GM12878 (cell line): ENCODE measurements around the gene DOCK1. TPM values are rescaled to one million over a fixed set of nuclear protein-coding genes. Genes with fewer than 3 reads are reported as not detected.

Experiments
- ATAC-seq: fragments of 200-7000 bp; cut with Tn5 transposase; 3 replicates; pipeline ENCODE4 v1.9.1; 2020; ENCODE audit warnings: mild to moderate bottlenecking, moderate library complexity
- BruUV-seq: library from RNA; stranded (reverse); fragments of 400-500 nt; replicated peaks from 2 replicates; lab custom pipeline; 2021; lab: Mats Ljungman, UMichigan
- CTCF ChIA-PET: fragments of 300-600 bp; sonication (Branson Sonifier 250); formaldehyde crosslinking; extraction: SDS; loops from one replicate; lab custom pipeline; 2021; ENCODE audit warnings: inconsistent platforms; lab: Yijun Ruan, JAX
- POLR2A ChIA-PET: fragments of 350-600 bp; formaldehyde crosslinking; extraction: SDS; loops from one replicate; lab custom pipeline; 2021; ENCODE audit warnings: inconsistent platforms; lab: Charles Lee
- RAD21 ChIA-PET: fragments of 300-600 bp; sonication (Branson Sonifier 250); formaldehyde crosslinking; loops from one replicate; lab custom pipeline; 2023; ENCODE audit warnings: antibody characterized with exemption; ENCODE audit not compliant: unreplicated experiment; lab: Charles Lee
- SMC1A ChIA-PET: fragments of 300-600 bp; sonication (Branson Sonifier 250); formaldehyde crosslinking; loops from one replicate; lab custom pipeline; 2023; ENCODE audit not compliant: unreplicated experiment, uncharacterized antibody; lab: Charles Lee
- DNase-seq: peaks from one replicate; pipeline ENCODE4 v3.0.0-alpha.2; 2011; ENCODE audit warnings: low read depth, low spot score
- FAIRE-seq: peaks from 3 replicates; lab custom pipeline; 2011; peaks lifted over from hg19 to GRCh38; lab: Jason Lieb, UNC
- H2AFZ ChIP-seq: 2 replicates; pipeline ENCODE4 v1.6.0; 2011; ENCODE audit warnings: low read depth, low read length, control low read depth; ENCODE audit not compliant: control insufficient read depth
- H3K27ac ChIP-seq: 2 replicates; pipeline ENCODE4 v1.5.1; 2011; ENCODE audit warnings: control low read depth; ENCODE audit not compliant: control insufficient read depth, insufficient read depth
- H3K27me3 ChIP-seq, 2 experiments: replicated peaks in 1 of 2; 2 replicates each; pipeline versions ENCODE4 v1.6.0 to v1.6.1; 2011; ENCODE audit warnings: low read length in 1 of 2; ENCODE audit not compliant: control insufficient read depth in 2 of 2, insufficient read depth in 2 of 2
- H3K36me3 ChIP-seq, 2 experiments: 2 replicates each; pipeline ENCODE4 v1.5.1; 2011; ENCODE audit warnings: low read length in 1 of 2; ENCODE audit not compliant: control insufficient read depth in 2 of 2, insufficient read depth in 2 of 2
- H3K4me1 ChIP-seq: 2 replicates; pipeline ENCODE4 v1.6.1; 2011; ENCODE audit warnings: mild to moderate bottlenecking, low read length, moderate library complexity, mixed read lengths; ENCODE audit not compliant: control insufficient read depth, insufficient read depth
- H3K4me2 ChIP-seq: 2 replicates; pipeline ENCODE4 v1.6.0; 2011; ENCODE audit warnings: control low read depth; ENCODE audit not compliant: control insufficient read depth, insufficient read depth
- H3K4me3 ChIP-seq: fragments of 200-600 bp; sonication (generic); 2 replicates; pipeline ENCODE4 v1.5.1; 2016
- H3K79me2 ChIP-seq: 2 replicates; pipeline ENCODE4 v1.6.0; 2011; ENCODE audit warnings: low read length; ENCODE audit not compliant: control insufficient read depth, insufficient read depth
- H3K9ac ChIP-seq: 2 replicates; pipeline ENCODE4 v1.8.0; 2011; ENCODE audit warnings: low read length, control low read depth, mixed read lengths; ENCODE audit not compliant: control insufficient read depth, insufficient read depth
- H3K9me3 ChIP-seq: replicated peaks from 3 replicates; pipeline ENCODE4 v1.5.1; 2011; ENCODE audit warnings: mild to moderate bottlenecking, low read length; ENCODE audit not compliant: control insufficient read depth, insufficient read depth
- H4K20me1 ChIP-seq: 2 replicates; pipeline ENCODE4 v1.6.0; 2011; ENCODE audit not compliant: control insufficient read depth, insufficient read depth
- ZBTB11 ChIP-seq: fragments of 450-650 bp; formaldehyde crosslinking; IDR thresholded peaks from 2 replicates; pipeline ENCODE4 v1.5.0; 2022; ENCODE audit warnings: mild to moderate bottlenecking, missing genetic modification characterization
- ZNF274 ChIP-seq: IDR thresholded peaks from one replicate; pipeline ENCODE4 v1.8.0; 2011; ENCODE audit not compliant: insufficient read length, insufficient read depth
- WGBS: methylation state at CpG from one replicate; pipeline ENCODE4 v1.1.6; 2016; ENCODE audit warnings: low lambda C conversion rate; ENCODE audit not compliant: insufficient replicate concordance, insufficient coverage; ENCODE audit errors: missing lambda C conversion rate; 5-methylcytosine and 5-hydroxymethylcytosine counted together
- in situ Hi-C: fragments of 300-500 bp; cut with MboI; formaldehyde crosslinking; loops from 9 replicates; pipeline ENCODE4 v1.14.3; 2018; ENCODE audit warnings: mixed read lengths
- intact Hi-C: fragments of 100-400 bp; cut with micrococcal nuclease; formaldehyde crosslinking; loops from one replicate; pipeline ENCODE4 v1.14.2; 2022; ENCODE audit not compliant: unreplicated experiment
- polyA plus RNA-seq, 11 experiments: library from polyadenylated mRNA; depleted of rRNA in 4 of 11; unstranded in 6 of 11; stranded (reverse) in 5 of 11; fragments of >200 nt; fragmentation: Nextera tagmentation in 4 of 11; fragmentation: Illumina TruSeq in 1 of 11; extraction: Ambion mirVana in 4 of 11; extraction: Trizol in 1 of 11; gene quantifications; 1 replicate in 1 of 11; 2 replicates in 10 of 11; pipeline versions ENCODE4 v1.2.1 to v1.2.3, GENCODE V29; 2011 to 2016; ENCODE audit warnings: inconsistent platforms in 2 of 11, missing spikeins in 2 of 11, low read depth in 1 of 11
- total RNA-seq, 4 experiments: library from RNA; depleted of rRNA in 3 of 4; stranded (reverse); fragments of >200 nt in 3 of 4; fragmentation: Illumina TruSeq in 1 of 4; extraction: Trizol in 1 of 4; gene quantifications; 2 replicates each; pipeline versions ENCODE4 v1.2.1 to v1.2.3, GENCODE V29; 2013 to 2021
- TF ChIP-seq, protein P1 (sequence below): IDR thresholded peaks from 2 replicates; pipeline ENCODE4 v1.6.1; 2012; ENCODE audit warnings: mild to moderate bottlenecking, low read depth, low read length

Gene DOCK1
- total and polyA plus RNA-seq, 10 of the 15 experiments (the other 5 are each of a cell fraction or from before 2014, with no cell fraction given), result 0.05 to 0.18 TPM; not detected in 8

DNA sequence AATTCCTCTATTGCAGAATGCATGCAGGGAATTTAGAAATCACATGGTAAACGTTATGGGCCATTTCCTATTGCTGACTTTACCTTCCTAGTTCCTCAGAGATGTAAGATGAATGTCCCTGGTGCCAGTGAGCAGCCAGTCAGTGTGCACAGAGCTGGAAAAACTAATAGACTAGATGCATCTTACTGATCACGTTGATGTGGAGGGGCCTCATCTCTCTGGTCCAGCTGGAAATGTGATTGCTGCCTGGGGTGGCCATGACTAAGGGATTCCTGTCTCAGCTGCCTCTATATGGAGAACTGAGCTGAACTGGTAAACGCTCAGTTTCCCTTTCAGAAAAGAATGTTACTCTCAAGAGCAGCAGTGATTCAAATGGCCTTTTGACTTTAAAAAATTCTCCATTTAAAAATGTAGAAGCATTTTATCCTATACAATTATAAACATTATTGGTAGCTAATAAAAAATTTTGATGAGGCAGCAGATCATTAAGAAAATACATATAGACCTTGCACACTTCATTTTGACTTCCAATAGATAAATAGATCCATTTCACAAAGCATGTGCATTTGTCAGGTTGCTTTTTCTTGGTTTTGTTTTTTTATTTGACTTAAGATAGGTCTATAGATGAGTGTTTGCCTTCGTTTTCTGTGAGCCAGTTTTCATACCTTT, 371.7 kb downstream of the DOCK1 start:
- H3K9me3 ChIP-seq, result no peaks in the 10 kb centered on the region
- 25% methylated on average over 4 of the region's 4 CpGs for WGBS
- no peak overlapping the region for H2AFZ ChIP-seq
- H3K36me3 ChIP-seq, result no peaks in the 10 kb centered on the region
- FAIRE-seq (no peak), ATAC-seq (no peak), DNase-seq (no peak)
- no peak overlapping the region for H3K4me3 ChIP-seq
- in situ Hi-C loops (no loop called here), intact Hi-C loops (no loop called here)
- no peak overlapping the region for H3K9ac ChIP-seq
- ChIA-PET CTCF (interaction anchor here (0.6 kb wide), 1 partner anchor 167 kb away, joined by 3 read pairs; no protein-coding TSS in a partner anchor), POLR2A (no interaction called here), RAD21 (no interaction called here), SMC1A (no interaction called here)
- BruUV-seq, result no TSS peak
- H3K4me1 ChIP-seq, result no peaks in the 10 kb centered on the region
- H3K4me2 ChIP-seq, result no peak overlapping the region
- no peak overlapping the region for H3K27ac ChIP-seq
- TF ChIP-seq ZBTB11 (no peak), ZNF274 (no peak)
- TF ChIP-seq, protein P1, sequence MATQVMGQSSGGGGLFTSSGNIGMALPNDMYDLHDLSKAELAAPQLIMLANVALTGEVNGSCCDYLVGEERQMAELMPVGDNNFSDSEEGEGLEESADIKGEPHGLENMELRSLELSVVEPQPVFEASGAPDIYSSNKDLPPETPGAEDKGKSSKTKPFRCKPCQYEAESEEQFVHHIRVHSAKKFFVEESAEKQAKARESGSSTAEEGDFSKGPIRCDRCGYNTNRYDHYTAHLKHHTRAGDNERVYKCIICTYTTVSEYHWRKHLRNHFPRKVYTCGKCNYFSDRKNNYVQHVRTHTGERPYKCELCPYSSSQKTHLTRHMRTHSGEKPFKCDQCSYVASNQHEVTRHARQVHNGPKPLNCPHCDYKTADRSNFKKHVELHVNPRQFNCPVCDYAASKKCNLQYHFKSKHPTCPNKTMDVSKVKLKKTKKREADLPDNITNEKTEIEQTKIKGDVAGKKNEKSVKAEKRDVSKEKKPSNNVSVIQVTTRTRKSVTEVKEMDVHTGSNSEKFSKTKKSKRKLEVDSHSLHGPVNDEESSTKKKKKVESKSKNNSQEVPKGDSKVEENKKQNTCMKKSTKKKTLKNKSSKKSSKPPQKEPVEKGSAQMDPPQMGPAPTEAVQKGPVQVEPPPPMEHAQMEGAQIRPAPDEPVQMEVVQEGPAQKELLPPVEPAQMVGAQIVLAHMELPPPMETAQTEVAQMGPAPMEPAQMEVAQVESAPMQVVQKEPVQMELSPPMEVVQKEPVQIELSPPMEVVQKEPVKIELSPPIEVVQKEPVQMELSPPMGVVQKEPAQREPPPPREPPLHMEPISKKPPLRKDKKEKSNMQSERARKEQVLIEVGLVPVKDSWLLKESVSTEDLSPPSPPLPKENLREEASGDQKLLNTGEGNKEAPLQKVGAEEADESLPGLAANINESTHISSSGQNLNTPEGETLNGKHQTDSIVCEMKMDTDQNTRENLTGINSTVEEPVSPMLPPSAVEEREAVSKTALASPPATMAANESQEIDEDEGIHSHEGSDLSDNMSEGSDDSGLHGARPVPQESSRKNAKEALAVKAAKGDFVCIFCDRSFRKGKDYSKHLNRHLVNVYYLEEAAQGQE, result no peak
- H3K27me3 ChIP-seq, result no peaks in the 10 kb centered on the region
- H3K79me2 ChIP-seq, result no peaks in the 10 kb centered on the region
- no peaks in the 10 kb centered on the region for H4K20me1 ChIP-seq
